HG02885 (cell line): ENCODE data around the gene ZNF469.
A peak's percentile ranks its signal among the peaks of the same experiment; 100 is the strongest.

Source experiments
- ATAC-seq: cut with Tn5 transposase; IDR thresholded peaks from one replicate; pipeline ENCODE4 v1.9.1; 2021; ENCODE audit warnings: mild to moderate bottlenecking; ENCODE audit not compliant: unreplicated experiment, poor library complexity

Gene ZNF469

GRCh38 chr16:88421301-88421700 lies 38.5 kb downstream of the ZNF469 start:
- ATAC-seq = no peak

- no peak for ATAC-seq
These were observed 39.2 kb downstream of the ZNF469 start for GRCh38 chr16:88421871-88422433.

DNA sequence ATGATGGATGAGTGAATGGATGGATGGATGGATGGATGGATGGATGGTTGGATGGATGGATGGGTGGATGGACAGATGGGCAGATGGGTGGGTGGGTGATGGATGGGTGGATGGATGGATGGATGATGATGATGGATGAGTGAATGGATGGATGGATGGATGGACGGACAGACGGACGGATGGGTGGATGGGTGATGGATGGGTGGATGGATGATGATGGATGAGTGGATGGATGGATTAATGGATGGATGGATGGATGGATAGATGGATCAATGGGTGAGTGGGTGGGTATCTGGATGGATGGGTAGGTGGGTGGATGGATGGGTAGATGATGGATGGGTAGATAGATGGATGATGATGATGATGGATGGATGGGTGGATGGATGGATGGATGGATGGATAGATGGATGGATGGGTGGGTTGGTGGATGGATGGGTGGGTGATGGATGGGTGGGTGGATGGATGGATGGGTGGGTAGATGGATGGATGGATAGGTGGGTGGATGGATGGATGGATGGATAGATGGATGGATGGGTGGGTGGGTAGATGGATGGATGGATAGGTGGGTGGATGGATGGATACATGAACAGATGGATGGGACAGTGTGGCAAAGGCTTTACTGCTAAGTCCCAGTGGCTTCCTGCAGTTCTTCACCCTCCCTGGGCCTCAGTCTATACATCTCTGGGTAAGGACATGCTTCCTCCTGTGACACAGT lies 40.1 kb downstream of the ZNF469 start:
- no peak for ATAC-seq

DNA sequence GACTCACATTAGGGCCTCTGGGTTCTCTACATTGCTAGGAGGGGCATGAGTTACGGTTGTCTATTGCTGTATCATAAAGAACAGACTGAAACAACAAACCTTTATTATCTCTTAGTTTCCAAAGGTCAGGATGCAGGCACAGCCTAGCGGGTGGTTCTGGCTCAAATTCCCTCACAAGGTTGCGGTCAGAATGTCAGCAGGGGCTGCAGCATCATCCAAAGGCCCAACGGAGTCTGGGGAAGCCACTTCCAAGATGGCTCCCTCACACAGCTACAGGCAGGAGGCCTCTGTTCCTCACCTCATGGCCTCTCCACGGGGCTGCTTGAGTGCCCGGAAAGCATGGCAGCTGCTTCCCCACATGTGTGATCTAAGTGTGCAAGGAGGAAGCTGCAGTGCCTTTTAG lies 40.7 kb downstream of the ZNF469 start:
- no peak for ATAC-seq

DNA sequence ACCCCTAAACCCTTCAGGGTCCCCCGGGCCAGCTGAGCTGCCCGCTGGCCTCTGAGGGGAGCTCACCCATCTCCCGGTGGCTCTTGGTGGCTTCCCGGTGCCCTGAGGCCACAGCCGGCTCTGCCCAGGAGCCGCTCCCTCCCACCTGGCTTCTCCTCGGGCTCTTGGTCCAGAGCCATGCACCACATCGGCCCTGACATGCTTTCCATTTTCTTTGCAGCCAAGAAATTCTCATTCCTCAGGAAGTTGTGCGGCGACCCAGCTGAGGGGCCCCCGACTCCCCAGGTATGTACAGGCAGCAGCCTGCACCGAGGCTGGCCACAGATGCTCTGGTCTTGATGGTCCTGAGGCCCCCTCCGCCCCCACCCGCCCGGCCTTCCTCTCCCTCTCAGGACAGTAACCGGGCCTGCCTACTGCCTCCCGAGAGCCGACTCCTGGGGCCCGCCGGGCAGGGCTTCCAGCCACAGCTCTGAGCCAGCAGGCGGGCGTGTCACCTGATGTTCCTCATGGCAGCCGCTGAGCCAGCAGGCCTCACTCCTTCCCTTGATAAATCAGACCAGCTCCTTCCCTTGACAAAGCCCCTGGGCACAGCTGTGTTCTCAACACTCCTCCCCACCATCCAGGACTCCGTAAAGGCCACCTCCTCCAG lies 42.0 kb downstream of the ZNF469 start:
- no peak for ATAC-seq

GRCh38 chr16:88426018-88426417 lies 43.3 kb downstream of the ZNF469 start:
- no peak for ATAC-seq

DNA sequence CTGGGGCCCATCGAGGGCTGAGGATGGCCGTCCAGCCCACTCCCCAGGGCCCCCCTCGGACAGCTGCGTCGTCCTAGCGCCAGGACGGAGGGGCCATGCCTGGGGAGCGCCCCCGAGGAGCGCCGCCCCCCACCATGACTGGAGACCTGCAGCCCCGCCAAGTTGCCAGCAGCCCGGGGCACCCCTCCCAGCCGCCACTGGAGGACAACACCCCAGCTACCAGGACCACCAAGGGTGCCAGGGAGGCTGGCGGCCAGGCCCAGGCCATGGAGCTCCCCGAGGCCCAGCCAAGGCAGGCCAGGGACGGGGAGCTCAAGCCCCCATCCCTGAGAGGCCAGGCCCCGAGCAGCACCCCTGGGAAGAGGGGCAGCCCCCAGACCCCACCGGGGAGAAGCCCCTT lies 44.6 kb downstream of the ZNF469 start:
- no peak for ATAC-seq

GRCh38 chr16:88428156-88428555 lies 45.4 kb downstream of the ZNF469 start:
- no peak for ATAC-seq

DNA sequence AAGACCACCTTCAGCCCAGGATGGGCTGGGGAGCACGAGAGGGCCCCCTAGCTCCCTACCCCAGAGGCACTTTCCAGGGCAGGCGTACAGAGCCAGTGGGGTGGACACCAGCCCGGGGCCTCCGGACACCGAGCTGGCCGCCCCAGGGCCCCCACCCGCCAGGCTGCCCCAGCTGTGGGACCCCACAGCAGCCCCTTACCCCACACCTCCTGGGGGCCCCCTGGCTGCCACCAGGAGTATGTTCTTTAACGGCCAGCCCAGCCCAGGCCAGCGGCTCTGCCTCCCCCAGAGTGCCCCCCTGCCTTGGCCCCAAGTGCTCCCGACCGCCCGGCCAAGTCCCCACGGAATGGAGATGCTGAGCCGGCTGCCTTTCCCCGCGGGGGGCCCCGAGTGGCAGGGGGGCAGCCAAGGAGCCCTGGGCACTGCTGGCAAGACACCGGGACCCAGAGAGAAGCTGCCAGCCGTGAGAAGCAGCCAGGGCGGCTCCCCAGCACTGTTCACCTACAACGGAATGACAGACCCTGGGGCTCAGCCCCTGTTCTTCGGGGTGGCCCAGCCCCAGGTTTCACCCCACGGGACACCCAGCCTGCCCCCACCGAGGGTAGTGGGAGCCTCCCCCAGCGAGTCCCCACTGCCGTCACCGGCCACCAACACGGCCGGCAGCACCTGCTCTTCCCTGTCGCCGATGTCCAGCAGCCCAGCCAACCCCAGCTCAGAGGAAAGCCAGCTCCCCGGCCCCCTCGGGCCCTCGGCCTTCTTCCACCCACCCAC lies 46.0 kb downstream of the ZNF469 start:
- no peak for ATAC-seq

DNA sequence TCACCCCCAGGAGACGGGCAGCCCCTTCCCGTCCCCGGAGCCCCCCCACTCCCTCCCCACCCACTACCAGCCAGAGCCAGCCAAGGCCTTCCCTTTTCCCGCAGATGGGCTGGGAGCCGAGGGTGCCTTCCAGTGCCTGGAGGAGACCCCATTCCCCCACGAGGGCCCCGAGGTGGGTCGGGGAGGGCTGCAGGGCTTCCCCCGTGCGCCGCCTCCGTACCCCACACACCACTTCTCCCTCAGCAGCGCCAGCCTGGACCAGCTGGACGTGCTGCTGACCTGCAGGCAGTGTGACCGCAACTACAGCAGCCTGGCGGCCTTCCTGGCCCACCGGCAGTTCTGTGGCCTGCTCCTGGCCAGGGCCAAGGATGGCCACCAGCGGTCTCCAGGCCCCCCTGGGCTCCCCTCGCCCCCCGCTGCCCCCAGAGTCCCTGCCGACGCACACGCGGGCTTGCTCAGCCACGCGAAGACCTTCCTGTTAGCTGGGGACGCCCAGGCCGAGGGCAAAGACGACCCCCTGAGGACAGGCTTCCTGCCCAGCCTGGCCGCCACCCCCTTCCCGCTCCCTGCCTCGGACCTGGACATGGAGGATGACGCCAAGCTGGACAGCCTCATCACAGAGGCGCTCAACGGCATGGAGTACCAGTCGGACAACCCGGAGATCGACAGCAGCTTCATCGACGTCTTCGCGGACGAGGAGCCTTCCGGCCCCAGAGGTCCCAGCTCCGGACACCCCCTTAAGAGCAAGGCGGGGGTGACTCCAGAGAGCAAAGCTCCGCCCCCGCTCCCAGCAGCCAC lies 46.8 kb downstream of the ZNF469 start:
- ATAC-seq = no peak

- ATAC-seq = peak; percentile 18
These were observed 47.4 kb downstream of the ZNF469 start for GRCh38 chr16:88430185-88430523.

- peak; percentile 66 for ATAC-seq
These were observed 48.0 kb downstream of the ZNF469 start for GRCh38 chr16:88430524-88431446.

DNA sequence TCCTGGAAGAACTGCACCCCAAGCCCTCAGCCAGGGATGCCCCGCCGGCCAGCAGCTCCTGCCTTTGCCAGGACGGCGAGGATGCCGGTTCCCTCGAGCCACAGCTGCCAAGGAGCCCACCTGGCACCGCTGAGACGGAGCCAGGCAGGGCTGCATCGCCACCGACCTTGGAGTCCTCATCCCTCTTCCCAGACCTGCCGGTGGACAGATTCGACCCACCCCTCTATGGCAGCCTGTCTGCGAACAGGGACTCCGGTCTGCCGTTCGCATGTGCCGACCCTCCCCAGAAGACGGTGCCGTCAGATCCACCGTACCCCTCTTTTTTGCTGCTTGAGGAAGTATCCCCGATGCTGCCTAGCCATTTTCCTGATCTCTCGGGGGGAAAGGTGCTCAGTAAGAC lies 48.9 kb downstream of the ZNF469 start:
- ATAC-seq = no peak

GRCh38 chr16:88432174-88432573 lies 49.4 kb downstream of the ZNF469 start:
- ATAC-seq = no peak
